Measurements from ENCODE around the gene EIF2S1.
"Not testable (repeated sequence)": the region's sequence is repeated elsewhere in the genome, so short reads cannot be mapped to it uniquely, and the experiment has no call there.

EIF2S1 gene

DNA sequence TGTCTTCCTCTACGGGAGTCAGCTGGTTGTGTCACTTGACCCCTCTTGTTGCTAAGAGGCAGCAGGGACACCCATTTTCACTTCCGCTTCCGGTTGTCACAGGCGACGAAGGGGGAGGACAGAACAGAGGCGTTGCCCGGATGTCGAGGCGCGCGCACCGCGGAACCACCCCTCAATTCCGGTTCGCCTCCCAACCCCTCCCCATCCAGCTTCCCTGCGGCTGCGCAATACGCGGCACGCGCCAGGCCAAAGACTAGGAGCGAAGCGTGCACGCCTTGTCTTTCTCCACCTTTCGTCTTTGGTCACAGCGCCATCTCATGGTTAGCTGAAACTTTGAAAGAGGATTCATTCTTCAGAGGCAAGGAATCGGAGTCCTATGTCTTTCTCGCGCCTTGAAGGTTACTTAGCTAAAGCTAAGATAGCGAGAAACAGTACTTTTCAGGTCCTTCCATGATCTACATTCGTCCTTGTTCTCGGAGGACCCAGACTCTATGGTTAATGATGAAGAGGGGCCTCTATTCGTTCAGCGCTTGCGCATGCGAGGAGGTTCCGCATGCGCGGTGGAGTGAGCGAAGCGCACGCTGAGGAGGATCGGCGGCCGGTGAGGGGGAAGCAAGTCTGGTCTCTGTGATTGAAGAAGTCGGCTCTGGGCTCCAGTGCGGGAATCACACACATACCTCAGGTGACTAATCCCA lies at the start of gene EIF2S1, which contains the start of gene ATP6V1D:
Gene EIF2S1, plus strand, starts transcription at position 554 of the 695 bp plus-strand sequence. CDS start 4,440 bp downstream, outside the sequence.
Gene ATP6V1D, minus strand, starts transcription at position 30 of the 695 bp plus-strand sequence. CDS start 106 bp downstream, outside the sequence.
- peak; percentile 96 for DNase-seq (ENCODE audit: low spot score)

DNA sequence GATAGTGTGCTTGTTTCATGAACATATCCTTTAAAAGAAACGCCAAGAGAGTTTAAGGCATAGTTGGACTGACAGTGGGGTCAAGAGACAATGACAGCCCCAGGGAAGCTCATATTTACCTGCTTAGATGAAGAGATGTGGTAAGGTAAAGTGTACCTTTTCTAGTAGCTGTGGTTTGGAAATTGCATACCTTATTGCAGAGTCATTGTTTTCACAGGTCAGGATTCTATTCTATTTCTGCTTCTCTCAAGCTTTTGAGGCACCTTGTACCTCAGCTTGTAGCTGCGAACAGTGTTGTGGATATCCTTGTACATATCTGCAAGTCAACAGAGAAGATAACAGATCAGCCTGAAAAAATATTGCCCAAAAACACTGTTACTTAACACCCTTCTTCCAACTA lies 48.3 kb upstream of the EIF2S1 start:
- no peak for DNase-seq (ENCODE audit: low spot score)

DNA sequence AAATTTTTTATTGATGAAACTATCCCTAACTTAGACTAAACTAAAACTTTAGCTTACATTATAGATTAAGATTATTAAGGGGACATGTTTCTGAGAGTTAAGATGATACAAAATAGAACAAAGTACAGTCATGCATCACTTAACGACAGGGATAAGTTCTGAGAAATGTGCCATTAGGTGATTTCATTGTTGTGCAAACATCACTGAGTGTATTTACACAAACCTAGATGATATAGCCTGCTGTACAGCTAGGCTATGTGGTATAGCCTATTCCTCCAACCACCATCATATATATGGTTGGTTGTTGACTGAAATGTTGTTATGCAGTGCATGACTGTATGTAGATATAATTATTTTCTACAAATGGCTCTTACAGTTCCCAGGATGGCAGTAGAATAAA lies 47.0 kb upstream of the EIF2S1 start:
- no peak for DNase-seq (ENCODE audit: low spot score)

DNA sequence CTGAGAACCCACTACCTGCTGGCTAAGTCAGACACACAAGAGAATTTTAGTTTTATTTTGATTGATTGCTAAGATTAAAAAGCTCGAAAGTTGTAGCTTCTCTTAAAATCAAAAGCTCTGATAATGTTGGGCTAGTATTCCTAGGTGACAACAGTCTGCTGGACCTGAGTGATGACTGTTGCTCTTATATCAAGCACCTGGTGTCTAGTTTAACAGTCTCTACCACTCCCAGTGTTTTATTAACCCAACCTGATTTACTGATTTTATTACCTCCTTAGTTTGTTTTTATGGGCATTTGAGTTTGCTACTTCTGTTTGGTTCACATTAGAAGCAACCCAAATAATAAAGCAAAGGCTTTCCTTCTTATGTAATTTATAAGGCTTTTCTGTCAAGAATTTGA lies 42.3 kb upstream of the EIF2S1 start:
- DNase-seq (ENCODE audit: low spot score) = no peak

DNA sequence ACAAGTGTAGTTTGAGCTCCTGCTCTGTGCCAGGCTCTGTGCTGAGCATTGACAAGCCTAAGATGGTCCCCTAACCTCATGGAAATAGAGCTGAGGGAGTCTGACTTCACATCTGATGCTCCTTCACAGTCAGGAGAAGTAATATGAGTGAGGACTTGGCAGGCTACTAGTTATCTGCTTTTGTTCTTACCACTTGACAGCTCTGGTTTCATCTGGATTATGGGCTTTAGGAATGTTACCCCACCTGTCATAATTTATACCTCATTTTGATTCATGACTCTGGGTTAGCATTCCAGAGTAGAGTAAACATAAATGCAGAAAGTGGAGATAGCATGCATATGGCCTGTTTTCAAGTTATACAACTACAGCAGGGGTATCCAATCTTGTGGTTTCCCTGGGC lies 41.0 kb upstream of the EIF2S1 start:
- no peak for DNase-seq (ENCODE audit: low spot score)

DNA sequence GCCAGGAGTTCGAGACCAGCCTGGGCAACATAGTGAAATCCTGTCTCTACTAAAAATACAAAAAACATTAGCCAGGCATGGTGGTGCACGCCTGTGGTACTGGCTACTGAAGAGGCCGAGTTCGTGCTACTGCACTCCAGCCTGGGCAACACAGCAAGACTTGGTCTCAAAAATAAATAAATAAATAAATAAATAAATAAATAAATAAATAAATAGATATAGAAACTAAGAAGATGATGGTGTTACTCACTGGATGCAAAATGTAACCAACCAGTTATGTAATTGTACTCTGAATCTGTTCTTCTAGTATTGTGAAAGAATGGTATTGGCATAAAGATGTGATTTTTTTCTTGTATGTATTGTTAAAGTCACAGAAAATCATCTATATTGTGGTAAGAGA lies 30.5 kb upstream of the EIF2S1 start:
- DNase-seq (ENCODE audit: low spot score) = not testable (repeated sequence)

DNA sequence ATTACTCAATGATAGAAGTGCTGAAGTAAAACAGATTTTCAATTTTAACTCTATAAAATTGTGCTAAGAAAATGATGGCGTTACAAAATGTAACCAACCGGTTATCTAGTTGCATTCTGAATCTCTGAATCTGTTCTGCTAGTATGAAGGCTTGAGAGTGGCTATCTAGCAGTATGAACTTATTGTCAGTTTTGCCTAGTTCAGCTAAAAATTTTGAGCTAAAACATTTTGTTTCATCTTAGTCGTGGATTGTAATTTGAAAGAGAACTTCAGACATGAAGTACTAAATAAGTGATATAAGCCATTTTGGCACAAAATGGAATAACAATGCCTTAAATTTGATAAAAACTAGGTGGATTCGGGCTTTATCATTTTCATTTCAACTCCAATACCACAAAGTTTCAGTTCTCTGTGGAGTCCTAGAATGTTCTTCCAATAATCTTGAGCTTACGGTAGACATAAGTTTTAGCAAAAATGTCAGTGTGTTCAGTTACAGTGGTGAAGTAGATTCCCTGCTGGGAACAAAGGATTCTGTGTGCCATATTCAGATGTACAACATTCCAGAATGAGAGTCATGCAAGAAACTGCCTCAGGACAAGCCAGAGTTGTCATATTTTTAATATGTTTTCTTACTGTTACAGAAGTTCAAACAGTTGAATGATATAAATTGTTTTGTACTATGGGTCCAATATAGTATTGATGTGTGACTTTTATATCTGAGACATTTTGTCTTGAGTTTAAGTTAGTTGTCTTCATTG lies 28.6 kb upstream of the EIF2S1 start:
- no peak for DNase-seq (ENCODE audit: low spot score)

DNA sequence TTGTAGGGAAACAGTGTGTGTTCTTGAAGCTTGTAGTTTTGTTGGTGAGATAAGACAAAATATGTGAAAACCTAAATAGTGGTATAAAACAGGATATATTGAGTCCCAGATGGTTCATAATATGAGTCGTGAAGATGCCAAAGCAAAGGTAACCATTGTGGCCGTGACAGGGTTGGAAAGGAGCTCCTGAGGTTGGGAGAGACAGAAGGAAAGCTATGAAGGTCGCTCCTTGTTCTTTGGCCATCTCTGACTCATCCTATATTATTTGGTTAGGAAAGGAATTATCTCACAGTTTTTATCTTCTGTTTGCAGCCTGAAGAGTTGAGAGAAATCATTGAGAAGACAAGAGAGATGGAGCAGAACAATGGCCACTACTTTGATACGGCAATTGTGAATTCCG lies 27.7 kb upstream of the EIF2S1 start:
- no peak for DNase-seq (ENCODE audit: low spot score)

DNA sequence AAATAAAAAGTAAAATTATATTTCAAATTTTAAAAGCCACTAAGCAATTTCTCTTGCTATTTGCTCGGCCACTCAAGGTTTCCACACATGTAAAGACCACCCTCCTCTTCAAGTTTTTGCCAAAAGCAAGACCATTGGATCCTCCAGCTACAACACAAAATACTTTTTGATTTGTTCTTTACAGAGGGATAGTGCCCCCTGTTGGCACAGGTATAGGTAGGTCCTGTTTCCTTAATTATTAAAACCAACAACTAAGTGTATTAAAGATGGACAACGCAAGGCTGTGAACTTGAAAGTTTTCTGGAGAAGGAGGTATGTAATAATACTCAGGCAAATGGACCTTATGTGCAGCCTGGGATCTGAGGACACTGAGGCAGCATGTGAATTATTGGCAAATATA lies 24.3 kb upstream of the EIF2S1 start:
- DNase-seq (ENCODE audit: low spot score) = peak; percentile 18

DNA sequence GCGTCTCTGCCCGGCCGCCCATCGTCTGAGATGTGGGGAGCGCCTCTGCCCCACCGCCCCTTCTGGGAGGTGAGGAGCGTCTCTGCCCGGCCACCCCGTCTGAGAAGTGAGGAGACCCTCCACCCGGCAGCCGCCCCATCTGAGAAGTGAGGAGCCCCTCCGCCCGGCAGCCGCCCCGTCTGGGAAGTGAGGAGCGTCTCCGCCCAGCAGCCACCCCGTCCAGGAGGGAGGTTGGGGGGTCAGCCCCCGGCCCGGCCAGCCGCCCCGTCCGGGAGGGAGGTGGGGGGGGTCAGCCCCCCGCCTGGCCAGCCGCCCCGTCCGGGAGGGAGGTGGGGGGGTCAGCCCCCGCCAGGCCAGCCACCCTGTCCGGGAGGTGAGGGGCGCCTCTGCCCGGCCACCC lies 18.9 kb upstream of the EIF2S1 start:
- not testable (repeated sequence) for DNase-seq (ENCODE audit: low spot score)

DNA sequence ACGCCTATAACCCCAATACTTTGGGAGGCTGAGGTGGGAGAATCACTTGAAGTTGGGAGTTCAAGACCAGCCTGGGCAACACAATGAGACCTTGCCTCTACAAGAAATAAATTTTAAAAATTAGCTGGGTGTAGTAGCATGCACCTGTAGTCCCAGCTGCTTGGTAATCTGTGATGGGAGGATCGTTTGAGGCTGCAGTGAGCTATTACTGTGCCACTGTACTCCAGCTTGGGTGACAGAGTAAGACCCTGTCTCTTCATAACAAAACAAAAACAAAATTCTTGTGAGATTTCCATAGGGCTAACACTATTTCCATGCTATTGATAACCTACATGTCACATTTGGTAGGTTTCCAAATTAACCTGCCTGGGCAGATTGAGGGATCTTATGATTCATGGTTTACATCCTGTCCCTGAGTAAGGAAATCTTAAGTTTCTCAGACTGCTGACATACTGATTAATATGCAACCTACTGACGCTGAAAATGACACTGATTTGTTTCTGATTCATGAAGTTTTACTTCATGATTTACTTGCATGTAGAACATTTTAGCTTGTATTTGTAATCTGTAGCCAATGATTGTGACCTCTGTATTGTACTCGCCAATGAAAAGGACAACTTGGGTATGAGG lies 16.4 kb upstream of the EIF2S1 start:
- DNase-seq (ENCODE audit: low spot score) = no peak

DNA sequence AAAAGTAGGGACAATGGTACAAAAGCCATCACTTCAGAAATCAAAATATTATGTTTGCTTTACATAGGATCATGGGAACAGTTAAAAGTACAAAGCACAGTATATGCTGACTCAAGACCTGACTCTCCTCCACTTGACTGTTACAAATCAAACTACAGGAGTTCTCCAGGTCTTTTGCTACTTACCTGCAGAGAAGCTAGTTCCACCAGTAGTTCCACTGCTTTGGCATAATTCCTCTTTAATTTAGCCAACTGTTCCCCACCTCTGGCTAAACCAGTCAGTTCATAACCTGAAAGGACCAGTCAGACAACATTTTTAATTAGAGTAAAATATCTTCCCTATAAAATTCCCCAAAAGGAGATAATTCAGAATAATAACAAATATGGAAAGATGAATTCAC lies 14.5 kb upstream of the EIF2S1 start:
- DNase-seq (ENCODE audit: low spot score) = no peak

DNA sequence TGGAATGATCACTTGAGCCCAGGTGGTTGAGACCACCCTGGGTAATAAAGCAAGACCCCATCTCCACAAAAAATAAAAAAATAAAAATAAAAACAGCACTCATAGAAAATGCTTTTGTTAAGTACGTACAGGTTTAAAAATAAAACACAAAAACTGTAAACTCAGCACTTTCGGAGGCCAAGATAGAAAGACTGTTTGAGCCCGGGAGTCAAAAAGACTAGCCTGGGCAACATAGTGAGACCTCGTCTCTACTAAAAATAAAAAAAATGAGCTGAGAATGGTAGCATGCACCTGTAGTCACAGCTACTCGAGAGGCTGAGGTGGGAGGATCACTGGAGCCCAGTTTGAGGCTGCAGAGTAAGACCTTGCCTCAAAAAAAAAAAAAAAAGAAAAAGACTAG lies 8.1 kb upstream of the EIF2S1 start:
- DNase-seq (ENCODE audit: low spot score) = no peak

DNA sequence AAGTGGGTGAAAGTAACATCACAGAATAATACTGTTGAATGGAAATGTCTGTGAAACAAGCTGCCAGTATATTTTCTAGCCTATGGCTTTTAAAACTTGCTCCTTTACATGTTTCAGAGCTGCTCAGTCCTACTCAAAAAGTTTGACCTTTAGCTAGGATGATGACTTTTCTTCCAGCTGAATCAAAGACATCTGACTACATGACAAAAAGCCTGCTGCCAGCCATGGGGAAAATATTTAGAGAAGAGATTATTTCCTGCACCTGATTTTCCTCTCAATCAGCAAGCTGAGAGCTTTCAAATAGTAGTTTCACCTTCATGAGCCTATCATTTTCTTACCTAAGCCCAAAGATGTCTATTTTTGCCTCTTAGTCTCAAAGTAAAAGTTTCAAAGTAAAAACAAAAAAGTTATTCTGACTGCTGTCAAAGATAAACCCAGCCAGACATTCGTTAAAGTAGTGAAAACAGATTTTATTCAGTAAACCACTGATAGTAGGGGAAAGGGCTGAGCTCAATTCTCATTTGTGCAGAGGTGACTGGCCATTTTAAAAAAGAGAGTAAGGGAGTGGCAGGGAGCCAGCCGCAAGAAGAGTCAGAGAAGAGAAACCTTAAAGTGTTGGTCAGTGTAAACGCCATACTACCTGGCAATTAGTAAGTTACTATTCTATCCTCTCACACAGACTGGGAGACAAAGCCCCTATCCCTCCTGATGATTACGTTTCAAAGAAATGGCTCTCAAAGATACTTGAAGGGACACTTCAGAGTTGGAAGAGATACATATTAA lies 2.8 kb upstream of the EIF2S1 start:
- no peak for DNase-seq (ENCODE audit: low spot score)

DNA sequence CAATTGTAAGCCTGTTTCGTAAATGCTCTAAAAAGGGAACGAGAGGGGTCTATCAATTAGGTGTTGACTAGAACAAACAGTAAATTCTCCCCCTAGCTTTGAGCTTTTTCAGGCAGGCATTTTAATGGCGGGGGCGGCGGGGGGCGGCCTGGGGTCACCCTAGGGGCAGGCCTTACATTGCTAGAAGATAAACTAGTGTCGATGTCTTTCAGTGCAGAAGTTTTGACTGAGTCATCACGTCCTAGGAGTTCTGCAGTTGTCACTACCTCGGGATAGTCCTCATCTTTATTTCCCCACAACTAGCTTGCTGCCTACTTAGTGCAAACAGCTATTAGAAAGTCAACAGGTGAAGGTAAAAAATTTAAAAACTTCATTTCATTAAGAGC lies 2.2 kb upstream of the EIF2S1 start:
- DNase-seq (ENCODE audit: low spot score) = no peak

DNA sequence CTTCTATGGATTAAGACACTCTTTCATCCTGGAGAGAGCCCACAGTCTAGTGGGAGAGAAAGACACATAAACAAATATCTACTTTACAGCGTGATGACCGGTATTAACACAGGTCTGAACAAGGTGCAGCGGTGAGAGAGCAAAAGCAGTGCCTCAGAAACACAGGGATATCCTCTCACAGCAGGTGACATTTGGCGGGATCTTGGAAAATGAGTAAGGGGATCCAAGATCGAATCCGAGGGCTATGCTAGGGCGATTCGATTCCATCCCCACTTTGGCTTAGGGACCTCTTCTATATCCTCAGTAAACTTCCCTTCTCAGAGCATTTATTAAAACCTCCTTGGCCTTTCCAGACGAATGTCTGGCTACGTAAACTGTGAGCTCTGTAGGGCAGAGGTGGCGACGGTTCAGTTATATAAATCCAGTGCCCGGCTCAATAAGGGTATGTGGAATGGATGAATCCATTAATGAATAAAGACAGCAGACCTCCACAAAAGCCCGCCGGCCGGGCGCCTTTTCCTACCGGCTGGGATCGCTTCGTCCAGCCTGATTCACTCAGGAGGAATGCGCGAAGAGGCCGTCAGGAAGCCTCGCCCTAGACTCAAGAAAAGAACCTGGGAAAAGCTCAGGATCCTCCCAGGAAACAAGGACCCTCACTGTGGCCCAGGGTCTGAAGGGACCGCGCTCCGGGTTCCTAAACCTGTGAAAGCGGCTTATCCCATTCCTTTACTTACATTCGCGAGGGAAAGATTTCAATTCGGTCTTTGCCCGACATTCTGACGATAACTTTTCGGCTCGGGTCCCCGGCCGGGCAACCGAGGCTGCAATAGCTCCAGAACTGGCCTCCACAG lies 979 bp upstream of the EIF2S1 start:
- peak; percentile 29 for DNase-seq (ENCODE audit: low spot score)

DNA sequence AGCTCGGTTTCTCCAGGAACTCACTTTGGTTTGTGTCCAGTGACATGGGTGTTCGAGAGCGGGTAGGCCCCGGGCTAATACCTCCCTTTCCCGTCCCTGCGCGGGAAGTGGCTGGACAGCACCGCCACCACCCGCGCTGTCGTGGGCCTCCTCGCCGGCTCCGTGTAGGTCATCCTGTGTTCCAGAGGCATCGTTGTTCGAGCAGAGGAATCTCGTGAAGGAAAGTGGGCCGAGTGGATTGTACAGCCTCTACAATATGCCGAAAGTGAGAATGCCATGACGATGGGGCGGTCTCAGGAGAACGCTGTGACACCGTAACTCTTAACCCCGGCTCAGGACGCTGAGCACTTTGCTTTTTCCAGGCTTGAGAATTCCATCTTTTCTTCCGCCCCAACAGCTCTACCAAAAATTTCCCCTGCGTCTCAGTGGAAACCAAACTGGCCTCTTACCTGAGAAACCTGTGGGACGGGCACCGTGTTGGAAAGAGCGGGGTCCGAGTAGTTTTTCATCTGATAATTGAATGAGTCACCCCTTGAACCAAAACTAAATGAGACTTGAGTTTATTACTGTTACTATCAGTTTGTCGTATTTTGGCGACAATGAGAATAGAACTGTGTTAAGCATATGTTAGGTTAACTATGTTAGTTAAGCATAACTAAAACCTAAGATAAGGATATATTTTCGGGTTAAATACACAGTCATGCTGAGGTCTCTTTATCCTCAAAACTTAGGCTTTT lies 510 bp downstream of the EIF2S1 start:
- DNase-seq (ENCODE audit: low spot score) = no peak

DNA sequence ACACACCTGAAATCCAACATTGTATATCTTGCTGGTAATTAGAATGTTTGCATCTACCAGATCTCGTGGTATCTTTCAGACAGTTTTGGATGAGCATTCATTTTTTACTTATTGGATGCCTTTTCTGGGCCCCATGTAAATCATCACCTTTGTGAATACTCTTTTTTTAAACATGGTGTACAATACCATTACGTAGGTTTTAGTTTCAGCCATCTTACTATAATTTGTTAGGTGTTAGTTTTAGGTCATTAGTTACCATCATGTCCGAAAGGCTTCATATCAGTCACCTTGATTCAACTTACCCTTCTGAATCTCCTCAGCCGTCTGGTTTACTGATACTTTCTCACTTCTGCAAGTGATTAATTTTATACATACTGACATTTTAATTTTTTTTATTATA lies 5.3 kb downstream of the EIF2S1 start:
- no peak for DNase-seq (ENCODE audit: low spot score)

DNA sequence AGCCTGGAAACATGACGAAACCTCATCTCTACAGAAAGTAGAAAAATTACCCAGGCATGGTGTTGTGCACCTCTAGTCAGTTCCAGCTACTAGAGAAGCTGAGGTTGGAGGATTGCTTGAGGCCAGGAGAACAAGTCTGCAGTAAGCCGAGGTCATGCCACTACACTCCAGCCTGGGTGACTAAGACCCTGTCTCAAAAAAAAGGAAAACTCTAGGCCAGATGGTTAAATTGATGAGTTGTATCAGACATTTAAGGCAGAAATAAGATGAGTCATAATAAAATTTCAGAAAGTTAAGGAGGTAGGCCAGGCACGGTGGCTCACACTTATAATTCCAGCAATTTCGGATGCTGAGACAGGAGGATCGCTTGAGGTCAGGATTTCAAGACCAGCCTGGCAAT lies 10.7 kb downstream of the EIF2S1 start:
- DNase-seq (ENCODE audit: low spot score) = no peak

DNA sequence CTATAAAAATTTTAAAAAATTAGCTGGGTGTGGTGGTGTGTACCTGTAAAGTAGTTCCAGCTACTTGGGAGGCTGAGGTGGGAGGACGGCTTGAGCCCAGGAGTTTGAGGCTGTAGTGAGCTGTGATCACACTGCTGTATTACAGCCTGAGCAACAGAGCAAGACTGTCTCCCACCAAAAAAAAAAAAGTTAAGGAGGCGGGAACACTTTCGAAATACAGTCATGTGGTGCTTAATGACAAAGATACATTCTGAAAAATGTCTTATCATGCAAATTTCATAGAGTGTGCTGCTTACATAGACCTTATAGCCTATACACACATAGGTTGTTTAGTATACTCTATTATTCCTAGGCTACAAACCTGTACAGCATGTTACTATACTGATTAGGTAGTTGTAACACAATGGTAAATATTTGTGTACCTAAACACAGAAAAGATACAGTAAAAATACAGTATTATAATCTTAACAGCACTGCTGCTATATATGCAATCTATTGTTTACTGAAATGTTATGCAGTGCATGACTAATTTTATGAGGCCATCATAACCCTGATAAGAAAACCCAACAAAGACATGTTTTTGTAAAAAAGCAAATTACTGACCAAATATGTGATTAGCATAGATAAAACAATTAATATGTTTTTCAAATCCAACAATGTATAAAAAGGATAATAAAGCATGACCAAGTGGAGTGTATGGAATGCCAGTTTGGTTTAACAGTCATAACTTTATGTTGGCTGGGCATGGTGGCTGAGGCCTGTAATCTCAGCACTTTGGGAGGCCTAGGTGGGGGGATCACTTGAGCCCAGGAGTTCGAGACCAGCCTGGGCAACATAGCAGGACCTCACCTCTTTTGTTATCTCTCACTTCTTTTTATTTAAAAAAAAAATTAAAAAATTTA lies 11.4 kb downstream of the EIF2S1 start:
- no peak for DNase-seq (ENCODE audit: low spot score)
